Measurements from ENCODE around the gene RHOT1. TPM values are rescaled to one million over a fixed set of nuclear protein-coding genes. Genes with fewer than 3 reads are reported as not detected.
A peak's percentile ranks its signal among the peaks of the same experiment; 100 is the strongest.
"Not testable (repeated sequence)": the region's sequence is repeated elsewhere in the genome, so short reads cannot be mapped to it uniquely, and the experiment has no call there.

RHOT1 gene
- total and polyA plus RNA-seq, 2 experiments from 2014 or later = 25.2 to 31.9 TPM

DNA sequence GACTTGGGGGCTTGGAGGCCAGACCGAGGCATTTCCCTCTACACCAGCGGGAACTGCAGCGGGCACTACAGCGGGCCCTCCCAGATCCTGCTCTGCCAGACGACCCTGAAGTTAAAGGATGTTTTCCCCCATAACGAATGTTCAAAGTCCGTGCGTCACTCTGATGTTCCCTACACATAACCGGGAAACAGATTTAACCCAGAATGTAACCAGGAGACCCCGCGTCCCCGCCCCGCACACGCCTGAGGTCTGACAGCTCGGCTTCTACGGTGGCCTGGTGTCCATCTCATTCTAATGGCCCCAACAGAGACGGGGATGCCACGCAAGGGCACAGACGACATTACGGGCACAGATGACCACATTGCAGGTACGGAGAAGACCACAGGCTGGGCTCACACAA, 31.7 kb upstream of the RHOT1 start:
- Histone ChIP-seq H3K79me2 (ENCODE audit: insufficient read depth) (no peaks in the 10 kb centered on the region), H3K27me3 (replicated peaks; ENCODE audit: insufficient read depth) (0 out of 2 replicates have a peak, but pooled peaks cover 3% of the 10 kb centered on the region), H3F3A (ENCODE audit: insufficient read depth) (no peaks in the 10 kb centered on the region), H3K9ac (no peak overlapping the region), H3K4me1 (ENCODE audit: insufficient read depth) (no peaks in the 10 kb centered on the region), H3K27ac (no peak overlapping the region), H3K4me3 (no peak overlapping the region), H3K4me2 (ENCODE audit: unreplicated experiment) (no peak overlapping the region), H3K9me3 (ENCODE audit: low read depth) (no peaks in the 10 kb centered on the region), H2AFZ (no peak overlapping the region), H3K9me2 (ENCODE audit: insufficient read depth) (no peaks in the 10 kb centered on the region), H3K36me3 (ENCODE audit: low read depth) (no peaks in the 10 kb centered on the region), H4K20me1 (ENCODE audit: insufficient read depth) (no peaks in the 10 kb centered on the region)
- no peak for TF ChIP-seq EZH2 (IDR thresholded peaks at IDR 0.05; ENCODE audit: insufficient read depth, poor library complexity, severe bottlenecking)
- no peak for TF ChIP-seq EZH2phosphoT487 (IDR thresholded peaks at IDR 0.05; ENCODE audit: insufficient read depth, low read depth)
- 74% methylated on average over 21 of the region's 21 CpGs for WGBS, 2 experiments (ENCODE audit: low coverage in 1 of 2, low lambda C conversion rate in 2 of 2, missing lambda C conversion rate in 2 of 2)
- in situ Hi-C loops (cut with MboI) = no loop called here
- DNase-seq = no peak

DNA sequence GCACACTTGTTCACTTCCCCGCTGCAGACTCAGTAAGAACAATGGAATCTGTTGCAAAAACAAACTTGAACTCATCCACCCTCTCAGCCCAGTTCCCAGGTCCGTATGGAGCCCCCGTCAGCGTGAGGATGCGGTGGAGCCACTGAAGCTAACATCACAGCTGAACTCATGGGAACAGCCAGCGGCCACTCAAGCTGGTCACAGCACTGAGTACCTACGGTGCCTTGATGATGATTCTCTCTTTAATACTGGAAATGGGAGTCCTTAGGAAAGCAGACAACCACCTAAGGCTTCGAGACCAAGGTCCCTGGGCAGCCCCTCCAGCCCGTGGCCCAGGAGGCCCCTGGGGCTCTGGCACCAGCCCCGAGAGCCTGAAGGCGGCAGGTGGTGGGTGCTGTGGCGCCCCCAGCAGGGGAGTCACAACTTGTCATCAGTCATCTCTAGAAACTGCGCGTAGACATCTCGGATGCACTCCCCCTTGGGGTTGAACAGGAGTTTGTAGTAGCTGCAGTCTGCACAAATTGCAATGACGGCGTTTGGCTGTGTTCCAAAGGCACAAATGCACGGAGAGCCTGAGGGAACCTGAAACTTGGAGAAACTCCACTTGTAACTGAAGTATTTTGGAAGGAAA, 31.0 kb upstream of the RHOT1 start:
- no peak overlapping the region for H3K9ac ChIP-seq
- no peak overlapping the region for H3K4me2 ChIP-seq (ENCODE audit: unreplicated experiment)
- no peak overlapping the region for H3K27ac ChIP-seq
- in situ Hi-C loops (cut with MboI) = no loop called here
- 0 out of 2 replicates have a peak, but pooled peaks cover 3% of the 10 kb centered on the region for H3K27me3 ChIP-seq (replicated peaks; ENCODE audit: insufficient read depth)
- no peak overlapping the region for H2AFZ ChIP-seq
- TF ChIP-seq EZH2 (IDR thresholded peaks at IDR 0.05; ENCODE audit: insufficient read depth, poor library complexity, severe bottlenecking) (no peak), EZH2phosphoT487 (IDR thresholded peaks at IDR 0.05; ENCODE audit: insufficient read depth, low read depth) (no peak)
- DNase-seq = peak; percentile 39
- H3K36me3 ChIP-seq (ENCODE audit: low read depth) = no peaks in the 10 kb centered on the region
- WGBS, 2 experiments (ENCODE audit: low coverage in 1 of 2, low lambda C conversion rate in 2 of 2, missing lambda C conversion rate in 2 of 2) = 44 to 49% methylated on average over 18 of the region's 18 CpGs
- no peaks in the 10 kb centered on the region for H3K9me2 ChIP-seq (ENCODE audit: insufficient read depth)
- H4K20me1 ChIP-seq (ENCODE audit: insufficient read depth) = no peaks in the 10 kb centered on the region
- H3K9me3 ChIP-seq (ENCODE audit: low read depth) = no peaks in the 10 kb centered on the region
- H3F3A ChIP-seq (ENCODE audit: insufficient read depth) = no peaks in the 10 kb centered on the region
- no peaks in the 10 kb centered on the region for H3K79me2 ChIP-seq (ENCODE audit: insufficient read depth)
- H3K4me3 ChIP-seq = no peak overlapping the region
- no peaks in the 10 kb centered on the region for H3K4me1 ChIP-seq (ENCODE audit: insufficient read depth)

DNA sequence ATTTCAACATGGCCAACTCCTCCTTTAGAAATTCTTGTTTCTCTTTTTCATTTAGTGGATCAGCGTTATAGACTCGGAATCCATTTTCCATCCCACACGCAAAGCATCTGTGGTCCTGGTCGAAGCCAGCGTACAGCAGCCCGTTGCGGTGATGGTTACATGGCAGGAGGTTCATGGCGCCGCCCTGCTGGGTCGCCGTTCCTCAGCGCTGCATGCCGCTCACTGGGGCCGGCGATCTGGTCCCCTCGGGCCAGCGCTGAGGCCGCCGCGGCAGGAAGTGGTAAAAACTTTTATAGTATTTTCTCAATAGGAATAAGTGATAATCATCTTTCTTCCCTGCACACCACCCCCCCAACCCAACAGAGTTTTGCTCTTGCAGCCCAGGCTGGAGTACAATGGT, 29.9 kb upstream of the RHOT1 start:
- Histone ChIP-seq H3K4me3 (no peak overlapping the region), H3K4me2 (ENCODE audit: unreplicated experiment) (no peak overlapping the region), H3K36me3 (ENCODE audit: low read depth) (no peaks in the 10 kb centered on the region), H4K20me1 (ENCODE audit: insufficient read depth) (no peaks in the 10 kb centered on the region), H3K4me1 (ENCODE audit: insufficient read depth) (no peaks in the 10 kb centered on the region), H3K9me2 (ENCODE audit: insufficient read depth) (no peaks in the 10 kb centered on the region), H3K9me3 (ENCODE audit: low read depth) (no peaks in the 10 kb centered on the region), H3K9ac (no peak overlapping the region), H3F3A (ENCODE audit: insufficient read depth) (no peaks in the 10 kb centered on the region), H3K27ac (no peak overlapping the region), H2AFZ (no peak overlapping the region), H3K79me2 (ENCODE audit: insufficient read depth) (no peaks in the 10 kb centered on the region), H3K27me3 (replicated peaks; ENCODE audit: insufficient read depth) (peaks cover 3% of the 10 kb centered on the region; the same call in 1 of the 2 replicates)
- in situ Hi-C loops (cut with MboI) = no loop called here
- TF ChIP-seq EZH2phosphoT487 (IDR thresholded peaks at IDR 0.05; ENCODE audit: insufficient read depth, low read depth) (no peak), EZH2 (IDR thresholded peaks at IDR 0.05; ENCODE audit: insufficient read depth, poor library complexity, severe bottlenecking) (no peak)
- DNase-seq = no peak
- WGBS, 2 experiments (ENCODE audit: low coverage in 1 of 2, low lambda C conversion rate in 2 of 2, missing lambda C conversion rate in 2 of 2) = 96% methylated on average over 20 of the region's 20 CpGs

DNA sequence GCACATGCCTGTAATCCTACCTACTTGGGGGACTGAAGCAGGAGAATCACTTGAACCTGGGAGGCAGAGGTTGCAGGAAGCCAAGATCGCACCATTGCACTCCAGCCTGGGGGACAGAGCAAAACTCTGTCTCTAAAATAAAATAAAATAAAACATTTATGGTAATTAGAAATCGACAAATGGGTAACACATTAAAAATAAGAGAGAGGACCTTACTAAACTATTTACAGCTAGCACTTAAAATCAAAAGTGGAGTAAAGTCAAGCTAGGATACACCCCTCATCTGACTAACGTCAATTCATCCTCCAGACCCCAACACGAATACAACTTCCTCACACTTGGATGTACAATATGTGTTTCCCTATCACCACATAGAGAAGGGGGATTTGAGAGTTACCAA, 27.8 kb upstream of the RHOT1 start:
- no peak for TF ChIP-seq EZH2 (IDR thresholded peaks at IDR 0.05; ENCODE audit: insufficient read depth, poor library complexity, severe bottlenecking)
- TF ChIP-seq EZH2phosphoT487 (IDR thresholded peaks at IDR 0.05; ENCODE audit: insufficient read depth, low read depth) = no peak
- H4K20me1 ChIP-seq (ENCODE audit: insufficient read depth) = no peaks in the 10 kb centered on the region
- H3F3A ChIP-seq (ENCODE audit: insufficient read depth) = no peaks in the 10 kb centered on the region
- H3K9me2 ChIP-seq (ENCODE audit: insufficient read depth) = no peaks in the 10 kb centered on the region
- no peaks in the 10 kb centered on the region for H3K36me3 ChIP-seq (ENCODE audit: low read depth)
- 56 to 61% methylated on average over 4 of the region's 4 CpGs for WGBS, 2 experiments (ENCODE audit: low coverage in 1 of 2, low lambda C conversion rate in 2 of 2, missing lambda C conversion rate in 2 of 2)
- no peak overlapping the region for H3K27ac ChIP-seq
- no peak overlapping the region for H3K4me2 ChIP-seq (ENCODE audit: unreplicated experiment)
- H3K9ac ChIP-seq = no peak overlapping the region
- H3K27me3 ChIP-seq (replicated peaks; ENCODE audit: insufficient read depth) = peaks cover 3% of the 10 kb centered on the region; the same call in 1 of the 2 replicates
- H3K79me2 ChIP-seq (ENCODE audit: insufficient read depth) = no peaks in the 10 kb centered on the region
- in situ Hi-C loops (cut with MboI) = no loop called here
- no peaks in the 10 kb centered on the region for H3K4me1 ChIP-seq (ENCODE audit: insufficient read depth)
- H3K4me3 ChIP-seq = no peak overlapping the region
- no peak for DNase-seq
- H2AFZ ChIP-seq = no peak overlapping the region
- H3K9me3 ChIP-seq (ENCODE audit: low read depth) = no peaks in the 10 kb centered on the region

DNA sequence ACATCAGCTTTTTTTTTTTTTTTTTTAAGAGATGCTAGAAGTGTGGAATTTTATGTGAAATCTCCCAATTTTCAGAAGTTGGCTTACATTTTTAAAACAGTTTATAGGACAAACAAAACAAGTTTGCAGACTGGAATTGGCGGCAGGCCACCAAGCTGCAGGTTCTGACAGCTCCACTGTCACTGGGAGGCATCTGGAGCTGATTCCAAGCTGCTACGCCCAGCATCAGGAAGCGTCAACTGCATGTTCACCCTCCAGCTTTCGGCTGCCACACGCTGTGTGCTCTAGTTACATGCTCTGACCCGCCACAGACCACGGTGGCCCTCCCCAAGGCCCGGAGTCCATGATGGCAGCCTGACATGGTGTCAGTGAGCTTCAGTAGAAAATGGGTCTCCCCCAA, 26.8 kb upstream of the RHOT1 start:
- H4K20me1 ChIP-seq (ENCODE audit: insufficient read depth); H3K9ac ChIP-seq; H3K27ac ChIP-seq; DNase-seq; H3F3A ChIP-seq (ENCODE audit: insufficient read depth); H3K4me1 ChIP-seq (ENCODE audit: insufficient read depth); H3K9me3 ChIP-seq (ENCODE audit: low read depth); H3K9me2 ChIP-seq (ENCODE audit: insufficient read depth); H2AFZ ChIP-seq; H3K36me3 ChIP-seq (ENCODE audit: low read depth); H3K79me2 ChIP-seq (ENCODE audit: insufficient read depth); H3K4me2 ChIP-seq (ENCODE audit: unreplicated experiment); H3K27me3 ChIP-seq (replicated peaks; ENCODE audit: insufficient read depth); H3K4me3 ChIP-seq; in situ Hi-C loops (cut with MboI): not testable (repeated sequence)
- 2 to 16% methylated on average over 6 to 8 of the region's 8 CpGs for WGBS, 2 experiments (ENCODE audit: low coverage in 1 of 2, low lambda C conversion rate in 2 of 2, missing lambda C conversion rate in 2 of 2)

All from GM23248 (cell line).